NCI-H2081 (cell line): ENCODE data around the gene BABAM2.
"Not testable (repeated sequence)": the region's sequence is repeated elsewhere in the genome, so short reads cannot be mapped to it uniquely, and the experiment has no call there.

Experiments used
- DNase-seq, 2 experiments: peaks; one replicate each; lab custom pipeline; 2025; lab: John Stamatoyannopoulos, UW

Gene BABAM2

DNA sequence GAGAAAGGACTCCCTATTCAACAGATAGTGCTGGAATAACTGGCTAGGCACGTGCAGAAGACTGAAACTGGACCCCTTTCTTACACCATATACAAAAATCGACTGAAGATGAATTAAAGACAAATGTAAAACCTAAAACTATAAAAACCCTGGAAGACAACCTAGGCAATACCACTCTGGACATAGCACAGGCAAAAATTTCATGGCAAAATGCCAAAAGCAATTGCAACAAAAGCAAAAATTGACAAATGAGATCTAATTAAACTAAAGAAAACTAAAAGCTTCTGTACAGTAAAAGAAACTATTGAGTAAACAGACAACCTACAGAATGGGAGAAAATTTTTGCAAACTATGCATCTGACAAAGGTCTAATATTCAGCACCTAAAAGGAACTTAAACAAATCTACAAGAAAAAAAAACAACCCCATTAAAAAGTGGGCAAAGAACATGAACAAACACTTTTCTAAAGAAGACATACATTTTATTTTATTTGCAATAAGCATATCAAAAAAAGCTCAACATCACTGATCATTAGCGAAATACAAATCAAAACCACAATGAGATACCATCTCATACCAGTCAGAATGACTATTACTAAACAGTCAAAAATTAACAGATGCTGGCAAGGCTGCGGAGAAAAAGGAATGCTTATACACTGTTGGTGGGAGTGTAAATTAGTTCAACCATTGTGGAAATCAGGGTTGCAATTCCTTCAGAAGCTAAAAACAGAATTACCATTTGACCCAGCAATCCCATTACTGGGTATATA is 8.5 kb upstream of the BABAM2 start:
- DNase-seq, result not testable (repeated sequence)

DNA sequence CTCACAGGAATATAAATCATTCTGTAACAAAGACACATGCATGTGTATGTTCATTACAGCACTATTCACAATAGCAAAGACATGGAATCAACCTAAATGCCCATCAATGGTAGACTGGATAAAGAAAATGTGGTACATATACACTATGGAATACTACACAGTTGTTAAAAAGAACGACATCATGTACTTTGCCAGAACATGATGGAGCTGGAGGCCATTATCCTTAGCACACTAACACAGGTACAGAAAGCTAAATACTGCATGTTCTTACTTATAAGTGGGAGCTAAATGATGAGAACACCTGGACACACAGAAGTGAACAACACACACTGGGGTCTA is 8.0 kb upstream of the BABAM2 start:
- DNase-seq, result not testable (repeated sequence)

DNA sequence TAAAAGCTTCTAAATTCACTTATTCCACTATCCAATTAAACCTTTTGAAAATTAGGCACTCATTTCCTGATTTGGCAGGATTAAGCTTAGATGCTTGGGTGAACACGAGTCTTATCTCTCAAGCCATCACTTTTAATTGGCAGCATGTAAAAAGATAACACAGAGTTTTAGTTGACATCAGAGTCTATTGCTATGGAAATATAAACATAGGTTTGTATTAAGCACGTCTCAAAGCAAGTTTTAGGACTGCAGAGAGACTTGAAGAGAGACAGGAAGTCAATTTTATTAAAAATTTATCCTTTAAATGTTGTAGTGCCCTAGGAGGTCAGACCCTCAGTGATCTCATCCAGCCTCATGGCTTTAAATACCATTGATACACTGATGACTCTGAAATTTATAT is 5.9 kb upstream of the BABAM2 start:
- no peak for DNase-seq

GRCh38 chr2:27885234-27885633 is 5.3 kb upstream of the BABAM2 start:
- no peak for DNase-seq

DNA sequence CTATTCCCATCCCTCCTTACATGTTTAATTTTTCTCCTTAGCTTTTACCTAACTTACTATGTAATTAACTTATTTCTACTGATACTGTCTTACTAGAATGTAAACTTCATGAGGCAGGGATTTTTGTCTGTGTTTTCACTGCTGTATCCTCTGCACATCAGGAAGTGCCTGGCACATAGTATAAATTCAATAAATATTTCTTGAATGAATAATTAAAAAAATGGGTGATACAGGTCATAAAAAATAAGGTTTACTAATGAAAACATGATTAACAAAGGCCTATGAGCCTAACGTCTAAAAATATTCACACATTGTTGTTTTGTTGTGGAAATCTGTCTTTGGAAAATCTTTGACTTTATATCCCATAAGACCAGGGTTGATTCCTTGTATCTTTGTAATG is 4.9 kb upstream of the BABAM2 start:
- no peak for DNase-seq

GRCh38 chr2:27886322-27886721 is 4.2 kb upstream of the BABAM2 start:
- DNase-seq, result no peak

- DNase-seq, result no peak
These were observed 3.4 kb upstream of the BABAM2 start for GRCh38 chr2:27887111-27887510.

GRCh38 chr2:27887830-27888229 is 2.7 kb upstream of the BABAM2 start:
- no peak for DNase-seq

DNA sequence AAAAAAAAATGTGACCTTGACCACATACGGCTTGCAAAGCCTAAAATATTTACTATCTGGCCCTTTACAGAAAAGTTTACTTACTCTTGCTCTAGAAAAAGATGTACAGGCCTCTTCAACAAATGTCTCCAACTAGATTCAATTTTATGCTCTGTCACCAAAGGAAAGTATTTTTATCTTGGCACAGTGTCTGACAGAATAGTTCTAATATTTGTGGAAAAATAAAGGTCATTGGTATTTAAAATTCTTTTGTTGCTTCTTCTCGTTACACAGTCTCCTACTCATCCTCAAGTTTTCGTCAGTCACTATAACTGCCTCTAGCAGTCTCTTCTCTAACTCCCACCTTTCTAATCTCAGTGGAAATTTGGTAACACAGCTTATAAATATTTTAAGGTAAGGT is 1.7 kb upstream of the BABAM2 start:
- no peak for DNase-seq

- DNase-seq, result no peak
These were observed 769 bp upstream of the BABAM2 start for GRCh38 chr2:27889774-27890145.

- DNase-seq, result peak; percentile 64 to 83
These were observed 569 bp downstream of the BABAM2 start for GRCh38 chr2:27890924-27891672.

- no peak for DNase-seq
These were observed 1.2 kb downstream of the BABAM2 start for GRCh38 chr2:27891673-27892105.

DNA sequence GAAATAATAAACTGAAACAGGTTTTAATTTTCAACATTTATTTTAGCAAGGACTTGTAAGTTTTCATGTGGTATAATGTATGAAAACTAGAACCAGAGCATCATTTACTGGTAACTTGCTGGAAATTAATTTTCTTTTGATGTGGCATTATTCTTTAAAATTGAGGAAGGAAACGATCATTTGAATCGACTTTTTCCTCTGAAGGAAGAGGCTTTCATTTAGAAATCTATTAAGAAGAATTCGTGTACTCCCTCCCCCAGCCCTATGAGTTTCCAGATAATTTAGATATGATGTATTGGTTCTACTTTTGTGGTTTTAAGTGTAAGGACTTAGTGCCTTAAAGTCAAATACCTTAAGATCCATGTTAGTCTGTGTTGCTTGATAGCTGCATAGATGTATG is 2.5 kb downstream of the BABAM2 start:
- DNase-seq, result no peak

- DNase-seq, result no peak
These were observed 7.2 kb downstream of the BABAM2 start for GRCh38 chr2:27897717-27898116.

DNA sequence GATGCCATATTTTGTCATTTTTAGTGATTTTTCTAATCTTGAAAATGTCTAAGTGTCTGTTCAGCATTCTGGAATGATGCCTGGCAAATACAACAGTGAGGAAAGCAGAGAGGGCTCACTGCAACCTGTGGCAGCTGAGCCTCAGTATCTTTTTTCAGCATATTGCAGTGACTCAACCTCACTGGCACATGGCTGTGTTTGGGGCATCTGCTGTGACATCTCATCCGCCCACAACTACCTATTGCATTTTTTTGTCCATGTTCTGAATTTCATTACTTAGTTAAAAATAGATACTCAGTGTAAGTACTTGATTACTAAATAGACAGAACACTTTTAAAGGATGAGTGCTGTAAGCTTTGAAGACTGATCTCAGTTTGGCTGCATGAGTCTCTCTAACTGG is 10.7 kb downstream of the BABAM2 start:
- DNase-seq, result no peak

- no peak for DNase-seq
These were observed 11.6 kb downstream of the BABAM2 start for GRCh38 chr2:27902098-27902497.

- DNase-seq, result no peak
These were observed 12.5 kb downstream of the BABAM2 start for GRCh38 chr2:27903018-27903417.

- DNase-seq, result no peak
These were observed 13.3 kb downstream of the BABAM2 start for GRCh38 chr2:27903649-27904404.

- DNase-seq, result no peak
These were observed 13.8 kb downstream of the BABAM2 start for GRCh38 chr2:27904405-27904665.

DNA sequence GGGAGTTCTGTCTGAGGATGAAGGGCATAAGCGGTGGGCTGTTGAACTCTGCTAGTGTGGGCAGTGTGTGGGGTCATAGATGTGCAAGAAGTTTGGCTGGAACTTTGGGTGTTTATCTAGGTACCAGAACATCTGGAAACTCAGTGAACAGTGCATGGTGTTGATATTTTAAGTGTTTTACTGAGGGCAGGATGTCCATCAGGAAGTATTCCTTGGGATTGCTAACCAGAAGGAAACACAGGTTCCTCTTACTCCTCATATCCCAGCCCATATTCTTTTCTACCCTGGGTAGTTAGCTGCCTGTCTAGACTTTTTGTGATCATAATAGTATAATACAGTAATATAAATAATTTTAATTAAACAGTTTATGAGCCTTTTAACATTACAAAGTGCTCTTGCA is 15.5 kb downstream of the BABAM2 start:
- no peak for DNase-seq

- no peak for DNase-seq
These were observed 17.0 kb downstream of the BABAM2 start for GRCh38 chr2:27907547-27907946.

GRCh38 chr2:27909901-27910300 is 19.4 kb downstream of the BABAM2 start:
- DNase-seq, result no peak
